DMS 273 (cell line): ENCODE results near the gene DBH.
"Not testable (repeated sequence)": the region's sequence is repeated elsewhere in the genome, so short reads cannot be mapped to it uniquely, and the experiment has no call there.

Experiments used
- DNase-seq: peaks from one replicate; lab custom pipeline; 2025; ENCODE audit not compliant: unreplicated experiment; lab: John Stamatoyannopoulos, UW

DBH gene

GRCh38 chr9:133664173-133665050, 28.2 kb downstream of the DBH start:
- peak; percentile 22 for DNase-seq

GRCh38 chr9:133665096-133665495, 28.9 kb downstream of the DBH start:
- DNase-seq: no peak

- DNase-seq: no peak
Observed at GRCh38 chr9:133665535-133665934, 29.4 kb downstream of the DBH start.

GRCh38 chr9:133666387-133666786, 30.2 kb downstream of the DBH start:
- no peak for DNase-seq

GRCh38 chr9:133666845-133667244, 30.7 kb downstream of the DBH start:
- no peak for DNase-seq

- no peak for DNase-seq
Observed at GRCh38 chr9:133667759-133668450, 31.7 kb downstream of the DBH start.

- DNase-seq: no peak
Observed at GRCh38 chr9:133669182-133669801, 33.1 kb downstream of the DBH start.

GRCh38 chr9:133670466-133670865, 34.3 kb downstream of the DBH start:
- no peak for DNase-seq

GRCh38 chr9:133671371-133671770, 35.2 kb downstream of the DBH start:
- DNase-seq: no peak

- no peak for DNase-seq
Observed at GRCh38 chr9:133672503-133673257, 36.5 kb downstream of the DBH start.

GRCh38 chr9:133673258-133673655, 37.1 kb downstream of the DBH start:
- DNase-seq: no peak

GRCh38 chr9:133674091-133674490, 37.9 kb downstream of the DBH start:
- no peak for DNase-seq

GRCh38 chr9:133675796-133676195, 39.6 kb downstream of the DBH start:
- not testable (repeated sequence) for DNase-seq

- no peak for DNase-seq
Observed at GRCh38 chr9:133676450-133676849, 40.3 kb downstream of the DBH start.

GRCh38 chr9:133677126-133678010, 41.2 kb downstream of the DBH start:
- no peak for DNase-seq

- no peak for DNase-seq
Observed at GRCh38 chr9:133679056-133679455, 42.9 kb downstream of the DBH start.

GRCh38 chr9:133679466-133680061, 43.4 kb downstream of the DBH start:
- DNase-seq: no peak

- no peak for DNase-seq
Observed at GRCh38 chr9:133680250-133680975, 44.2 kb downstream of the DBH start.

GRCh38 chr9:133680976-133681657, 45.0 kb downstream of the DBH start:
- no peak for DNase-seq
